DOHH2 (cell line): ENCODE measurements around the gene WNT5B.

Source experiments
- CTCF ChIP-seq: fragments of 200-600 bp; sonication (generic); IDR thresholded peaks from one replicate; pipeline ENCODE4 v1.5.1; 2014; ENCODE audit warnings: antibody characterized with exemption, mild to moderate bottlenecking, low read depth, low read length; ENCODE audit not compliant: poor library complexity, severe bottlenecking
- EZH2phosphoT487 ChIP-seq: fragments of 200-600 bp; sonication (generic); IDR thresholded peaks from 2 replicates; pipeline ENCODE4 v1.6.1; 2017; ENCODE audit warnings: borderline replicate concordance, mild to moderate bottlenecking, antibody characterized with exemption, low read length, moderate library complexity, mixed read lengths

- TF ChIP-seq CTCF = no peak
- TF ChIP-seq EZH2phosphoT487 = no peak
Observed at GRCh38 chr12:1639538-1639937, 10.5 kb downstream of the WNT5B start.
